K562 (cell line): ENCODE data around the gene COX6A1. TPM values are rescaled to one million over a fixed set of nuclear protein-coding genes. Genes with fewer than 3 reads are reported as not detected.

Source experiments
- DACH1 ChIP-seq: fragments of 450-650 bp; IDR thresholded peaks from 2 replicates; pipeline ENCODE4 v1.6.1; 2018; ENCODE audit not compliant: partially characterized antibody
- FOSL1 ChIP-seq: fragments of 200-800 bp; sonication (Bioruptor generic); conservative IDR thresholded peaks from 2 replicates; pipeline ENCODE4 v1.6.1; 2016; ENCODE audit warnings: missing genetic modification characterization, missing compliant biosample characterization
- HNRNPK ChIP-seq: fragments of 200-400 bp; formaldehyde crosslinking; IDR thresholded peaks from one replicate; pipeline ENCODE4 v1.6.1; 2018; ENCODE audit warnings: mild to moderate bottlenecking, low read depth, low read length; ENCODE audit not compliant: poor library complexity, severe bottlenecking
- NCOA1 ChIP-seq: fragments of 450-650 bp; IDR thresholded peaks from 2 replicates; pipeline ENCODE4 v1.6.1; 2016; ENCODE audit warnings: low read depth
- NFRKB ChIP-seq: fragments of 450-650 bp; IDR thresholded peaks from 2 replicates; pipeline ENCODE4 v1.6.1; 2016; ENCODE audit warnings: low read depth
- NONO ChIP-seq, 2 experiments: fragments of 200-400 bp in 1 of 2; fragments of 450-650 bp in 1 of 2; formaldehyde crosslinking in 1 of 2; IDR thresholded peaks; 2 replicates each; pipeline ENCODE4 v1.6.1; 2017; ENCODE audit warnings: low read depth in 2 of 2, mild to moderate bottlenecking in 2 of 2, moderate library complexity in 2 of 2, low read length in 1 of 2
- POLR2AphosphoS2 ChIP-seq: IDR thresholded peaks from 2 replicates; pipeline ENCODE4 v1.6.1; 2012; ENCODE audit warnings: low read length, improper control_type of control experiment
- RBBP5 ChIP-seq: fragments of 200-600 bp; sonication (generic); IDR thresholded peaks from 2 replicates; pipeline ENCODE4 v1.6.1; 2012; ENCODE audit warnings: borderline replicate concordance, mild to moderate bottlenecking, low read length, control low read depth, inconsistent platforms; ENCODE audit not compliant: insufficient read depth, poor library complexity, severe bottlenecking
- TEAD2 ChIP-seq: fragments of 450-650 bp; IDR thresholded peaks from 2 replicates; pipeline ENCODE4 v1.6.1; 2016; ENCODE audit warnings: missing genetic modification characterization, control low read depth, missing compliant biosample characterization
- UBTF ChIP-seq, 2 experiments: IDR thresholded peaks; 2 replicates each; pipeline ENCODE4 v1.6.1; 2012; ENCODE audit warnings: improper control_type of control experiment in 2 of 2, low read depth in 2 of 2, low read length in 2 of 2, borderline replicate concordance in 1 of 2
- ZKSCAN1 ChIP-seq: fragments of 150-350 bp; IDR thresholded peaks from 2 replicates; pipeline ENCODE4 v1.6.1; 2016; ENCODE audit warnings: low read depth, low read length
- ZNF165 ChIP-seq: fragments of 250-450 bp; sonication (Bioruptor Pico); IDR thresholded peaks from 2 replicates; pipeline ENCODE4 v1.4.0; 2020; ENCODE audit warnings: borderline replicate concordance
- ZNF184 ChIP-seq: sonication (generic); formaldehyde crosslinking; IDR thresholded peaks from 2 replicates; pipeline ENCODE4 v1.5.0; 2020; ENCODE audit warnings: missing genetic modification reagents
- ZNF217 ChIP-seq: sonication (generic); formaldehyde crosslinking; IDR thresholded peaks from 2 replicates; pipeline ENCODE4 v1.8.0; 2022; ENCODE audit warnings: mild to moderate bottlenecking, missing genetic modification reagents
- polyA plus RNA-seq, 8 experiments: library from polyadenylated mRNA; depleted of rRNA in 4 of 8; stranded (reverse) in 5 of 8; unstranded in 3 of 8; fragments of >200 nt; fragmentation: Nextera tagmentation in 2 of 8; fragmentation: Illumina TruSeq in 1 of 8; extraction: Ambion mirVana in 2 of 8; extraction: Trizol in 1 of 8; gene quantifications; 2 replicates each; pipeline versions ENCODE4 v1.2.1 to v1.2.3, GENCODE V29; 2011 to 2014; ENCODE audit warnings: inconsistent platforms in 1 of 8, missing spikeins in 1 of 8
- total RNA-seq, 7 experiments: library from RNA; depleted of rRNA in 6 of 7; stranded (reverse); fragments of >200 nt in 6 of 7; fragmentation: Illumina TruSeq in 2 of 7; extraction: Trizol in 2 of 7; gene quantifications; 2 replicates each; pipeline versions ENCODE4 v1.2.1 to v1.2.3, GENCODE V29; 2011 to 2021; ENCODE audit warnings: low replicate concordance in 1 of 7
- TF ChIP-seq, protein P1 (sequence below): fragments of 450-650 bp; IDR thresholded peaks from 2 replicates; pipeline ENCODE4 v1.6.1; 2017; ENCODE audit warnings: antibody characterized with exemption, mild to moderate bottlenecking
- TF ChIP-seq, protein P2 (sequence below): fragments of 450-650 bp; IDR thresholded peaks from 2 replicates; pipeline ENCODE4 v1.6.1; 2016; ENCODE audit warnings: low read depth, mild to moderate bottlenecking, moderate library complexity

The COX6A1 gene
- total and polyA plus RNA-seq, 9 of the 15 experiments (the other 6 are each of a cell fraction or from before 2014, with no cell fraction given), result 414 to 4,142 (median 931) TPM

DNA sequence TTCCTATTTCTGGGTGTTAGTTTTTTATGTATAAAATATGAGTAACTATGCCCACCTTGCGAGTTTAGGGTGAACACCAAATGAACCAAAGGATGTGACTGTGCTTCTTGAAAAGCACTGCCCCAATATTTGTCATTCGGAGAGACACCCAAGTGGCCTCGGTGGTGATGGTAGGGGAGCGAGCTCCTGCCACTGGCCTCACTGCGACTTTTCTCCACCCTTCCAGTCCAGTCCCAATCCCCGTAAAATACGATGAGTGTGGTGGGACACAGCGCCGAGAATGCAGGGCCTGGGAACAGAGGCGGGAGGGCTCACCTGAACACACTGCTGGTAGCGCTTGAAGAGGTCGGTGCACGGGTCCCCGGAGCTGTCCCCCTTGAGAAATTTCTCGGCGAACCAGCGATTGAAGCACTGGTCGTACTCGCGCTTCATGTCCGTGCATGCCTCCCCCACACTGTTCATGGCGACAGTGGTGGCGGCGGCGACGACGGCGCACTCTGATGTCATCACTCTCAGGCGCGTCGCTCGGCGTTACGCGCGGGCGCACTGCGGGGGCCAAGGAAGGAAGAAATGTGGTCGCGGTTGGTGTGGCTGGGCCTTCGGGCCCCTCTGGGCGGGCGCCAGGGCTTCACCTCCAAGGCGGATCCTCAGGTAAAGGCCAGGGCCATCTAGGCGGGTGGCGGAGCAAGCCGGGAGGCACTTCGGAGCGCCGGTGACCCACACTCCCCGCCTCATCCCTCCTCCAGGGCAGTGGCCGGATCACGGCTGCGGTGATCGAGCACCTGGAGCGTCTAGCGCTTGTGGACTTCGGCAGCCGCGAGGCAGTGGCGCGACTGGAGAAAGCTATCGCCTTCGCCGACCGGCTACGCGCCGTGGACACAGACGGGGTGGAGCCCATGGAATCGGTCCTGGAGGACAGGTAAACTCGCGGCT lies 8.3 kb downstream of the COX6A1 start, which contains the start of the genes GATC and TRIAP1 (continued):
- TF ChIP-seq, protein P1, sequence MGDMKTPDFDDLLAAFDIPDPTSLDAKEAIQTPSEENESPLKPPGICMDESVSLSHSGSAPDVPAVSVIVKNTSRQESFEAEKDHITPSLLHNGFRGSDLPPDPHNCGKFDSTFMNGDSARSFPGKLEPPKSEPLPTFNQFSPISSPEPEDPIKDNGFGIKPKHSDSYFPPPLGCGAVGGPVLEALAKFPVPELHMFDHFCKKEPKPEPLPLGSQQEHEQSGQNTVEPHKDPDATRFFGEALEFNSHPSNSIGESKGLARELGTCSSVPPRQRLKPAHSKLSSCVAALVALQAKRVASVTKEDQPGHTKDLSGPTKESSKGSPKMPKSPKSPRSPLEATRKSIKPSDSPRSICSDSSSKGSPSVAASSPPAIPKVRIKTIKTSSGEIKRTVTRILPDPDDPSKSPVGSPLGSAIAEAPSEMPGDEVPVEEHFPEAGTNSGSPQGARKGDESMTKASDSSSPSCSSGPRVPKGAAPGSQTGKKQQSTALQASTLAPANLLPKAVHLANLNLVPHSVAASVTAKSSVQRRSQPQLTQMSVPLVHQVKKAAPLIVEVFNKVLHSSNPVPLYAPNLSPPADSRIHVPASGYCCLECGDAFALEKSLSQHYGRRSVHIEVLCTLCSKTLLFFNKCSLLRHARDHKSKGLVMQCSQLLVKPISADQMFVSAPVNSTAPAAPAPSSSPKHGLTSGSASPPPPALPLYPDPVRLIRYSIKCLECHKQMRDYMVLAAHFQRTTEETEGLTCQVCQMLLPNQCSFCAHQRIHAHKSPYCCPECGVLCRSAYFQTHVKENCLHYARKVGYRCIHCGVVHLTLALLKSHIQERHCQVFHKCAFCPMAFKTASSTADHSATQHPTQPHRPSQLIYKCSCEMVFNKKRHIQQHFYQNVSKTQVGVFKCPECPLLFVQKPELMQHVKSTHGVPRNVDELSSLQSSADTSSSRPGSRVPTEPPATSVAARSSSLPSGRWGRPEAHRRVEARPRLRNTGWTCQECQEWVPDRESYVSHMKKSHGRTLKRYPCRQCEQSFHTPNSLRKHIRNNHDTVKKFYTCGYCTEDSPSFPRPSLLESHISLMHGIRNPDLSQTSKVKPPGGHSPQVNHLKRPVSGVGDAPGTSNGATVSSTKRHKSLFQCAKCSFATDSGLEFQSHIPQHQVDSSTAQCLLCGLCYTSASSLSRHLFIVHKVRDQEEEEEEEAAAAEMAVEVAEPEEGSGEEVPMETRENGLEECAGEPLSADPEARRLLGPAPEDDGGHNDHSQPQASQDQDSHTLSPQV, result no peak
- peak; percentile 35; the same call in 1 of the 2 replicates for TF ChIP-seq FOSL1 (tag)
- no peak for TF ChIP-seq TEAD2 (tag)
- no peak for TF ChIP-seq ZNF184 (CRISPR knock-in tag)
- TF ChIP-seq, protein P2, sequence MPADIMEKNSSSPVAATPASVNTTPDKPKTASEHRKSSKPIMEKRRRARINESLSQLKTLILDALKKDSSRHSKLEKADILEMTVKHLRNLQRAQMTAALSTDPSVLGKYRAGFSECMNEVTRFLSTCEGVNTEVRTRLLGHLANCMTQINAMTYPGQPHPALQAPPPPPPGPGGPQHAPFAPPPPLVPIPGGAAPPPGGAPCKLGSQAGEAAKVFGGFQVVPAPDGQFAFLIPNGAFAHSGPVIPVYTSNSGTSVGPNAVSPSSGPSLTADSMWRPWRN, result no peak
- TF ChIP-seq NONO (IDR thresholded peaks at IDR 0.05; ENCODE audit: low read depth in 2 of 2, low read length in 1 of 2), result peak; percentile 38 to 83; a peak in 3 of 4 replicates
- peak; percentile 95 for TF ChIP-seq ZKSCAN1
- TF ChIP-seq UBTF (IDR thresholded peaks at IDR 0.05; ENCODE audit: borderline replicate concordance in 1 of 2, low read depth in 2 of 2, low read length in 2 of 2), result peak; percentile 16 to 73; a peak in 2 of 4 replicates
- no peak for TF ChIP-seq HNRNPK
- peak; percentile 73 for TF ChIP-seq DACH1
- no peak for TF ChIP-seq ZNF165 (CRISPR knock-in tag)
- no peak for TF ChIP-seq ZNF217 (CRISPR knock-in tag)
- no peak for TF ChIP-seq POLR2AphosphoS2
- TF ChIP-seq RBBP5, result peak; percentile 100
- no peak for TF ChIP-seq NCOA1
- peak; percentile 91 for TF ChIP-seq NFRKB
